Measurements from ENCODE around the gene SGSH.

GRCh38 chr17:80257716-80258213 lies 37.6 kb upstream of the SGSH start:
- TF ChIP-seq POLR2A (IDR thresholded peaks at IDR 0.05), result no peak
- TF ChIP-seq, protein P1, sequence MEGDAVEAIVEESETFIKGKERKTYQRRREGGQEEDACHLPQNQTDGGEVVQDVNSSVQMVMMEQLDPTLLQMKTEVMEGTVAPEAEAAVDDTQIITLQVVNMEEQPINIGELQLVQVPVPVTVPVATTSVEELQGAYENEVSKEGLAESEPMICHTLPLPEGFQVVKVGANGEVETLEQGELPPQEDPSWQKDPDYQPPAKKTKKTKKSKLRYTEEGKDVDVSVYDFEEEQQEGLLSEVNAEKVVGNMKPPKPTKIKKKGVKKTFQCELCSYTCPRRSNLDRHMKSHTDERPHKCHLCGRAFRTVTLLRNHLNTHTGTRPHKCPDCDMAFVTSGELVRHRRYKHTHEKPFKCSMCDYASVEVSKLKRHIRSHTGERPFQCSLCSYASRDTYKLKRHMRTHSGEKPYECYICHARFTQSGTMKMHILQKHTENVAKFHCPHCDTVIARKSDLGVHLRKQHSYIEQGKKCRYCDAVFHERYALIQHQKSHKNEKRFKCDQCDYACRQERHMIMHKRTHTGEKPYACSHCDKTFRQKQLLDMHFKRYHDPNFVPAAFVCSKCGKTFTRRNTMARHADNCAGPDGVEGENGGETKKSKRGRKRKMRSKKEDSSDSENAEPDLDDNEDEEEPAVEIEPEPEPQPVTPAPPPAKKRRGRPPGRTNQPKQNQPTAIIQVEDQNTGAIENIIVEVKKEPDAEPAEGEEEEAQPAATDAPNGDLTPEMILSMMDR (IDR thresholded peaks at IDR 0.05), result no peak

Measured in suprapubic skin (tissue), 3 donors.